Immature natural killer cell (primary cell): Measurements from ENCODE around the gene UNC13D. TPM values are rescaled to one million over a fixed set of nuclear protein-coding genes. Genes with fewer than 3 reads are reported as not detected.
"Not testable (repeated sequence)": the region's sequence is repeated elsewhere in the genome, so short reads cannot be mapped to it uniquely, and the experiment has no call there.

Source experiments
- DNase-seq, 3 donors: peaks; one replicate each; pipeline ENCODE4 v3.0.0; 2022; ENCODE audit warnings: mixed read lengths in 1 of 3
- H3K27ac Mint-ChIP-seq, 6 donors: one replicate each; pipeline ENCODE4 v1.8.0; 2020; ENCODE audit warnings: mixed read lengths in 6 of 6, mild to moderate bottlenecking in 5 of 6, inconsistent platforms in 4 of 6, moderate library complexity in 3 of 6
- H3K27me3 Mint-ChIP-seq, 3 donors: one replicate each; pipeline ENCODE4 v1.8.0; 2020 to 2021; ENCODE audit warnings: low read depth in 3 of 3, mild to moderate bottlenecking in 3 of 3, mixed read lengths in 3 of 3, moderate library complexity in 3 of 3, inconsistent platforms in 1 of 3
- H3K36me3 Mint-ChIP-seq, 3 donors: one replicate each; pipeline ENCODE4 v1.8.0; 2020; ENCODE audit warnings: mixed read lengths in 3 of 3, inconsistent platforms in 2 of 3, mild to moderate bottlenecking in 2 of 3
- H3K4me1 Mint-ChIP-seq, 2 donors: one replicate each; pipeline ENCODE4 v1.8.0; 2020; ENCODE audit warnings: inconsistent platforms in 2 of 2, mild to moderate bottlenecking in 2 of 2, mixed read lengths in 2 of 2, moderate library complexity in 1 of 2
- H3K4me3 Mint-ChIP-seq, 5 donors: one replicate each; pipeline ENCODE4 v1.8.0; 2020; ENCODE audit warnings: mild to moderate bottlenecking in 5 of 5, mixed read lengths in 5 of 5, inconsistent platforms in 3 of 5, moderate library complexity in 3 of 5
- H3K9me3 Mint-ChIP-seq, 6 donors: one replicate each; pipeline ENCODE4 v1.8.0; 2020; ENCODE audit warnings: mild to moderate bottlenecking in 6 of 6, mixed read lengths in 6 of 6, inconsistent platforms in 4 of 6, moderate library complexity in 3 of 6
- polyA plus RNA-seq, 3 donors: library from polyadenylated mRNA; unstranded; fragments of 300-500 nt; fragmentation: Illumina TruSeq; gene quantifications; one replicate each; pipeline ENCODE4 v1.2.3, GENCODE V29; 2021

Gene UNC13D
- polyA plus RNA-seq, 3 donors from 2014 or later = 53.1 to 124 (median 57.5) TPM

GRCh38 chr17:75878174-75878998, 34.2 kb upstream of the UNC13D start, which contains the start of gene TRIM47:
Gene TRIM47 (minus strand): TSS chr17:75878581. CDS start chr17:75878548, 33 bp downstream.
- H3K27ac Mint-ChIP-seq = peak within 1 kb of the TSS in 2 of 6 donors; percentile 34 to 58
- DNase-seq = peak in 1 of 3 donors; percentile 24
- H3K9me3 Mint-ChIP-seq = no peaks in the 10 kb centered on the region
- no peaks in the 10 kb centered on the region for H3K36me3 Mint-ChIP-seq
- peaks cover 24 to 27% of the 10 kb centered on the region in 2 donors for H3K4me1 Mint-ChIP-seq
- H3K27me3 Mint-ChIP-seq = peaks cover 9 to 13% (median 10%) of the 10 kb centered on the region in 3 donors
- H3K4me3 Mint-ChIP-seq = peak within 1 kb of the TSS; percentile 70 to 83 (median 71)

- no peaks in the 10 kb centered on the region for H3K36me3 Mint-ChIP-seq
- H3K4me3 Mint-ChIP-seq = peak overlapping the region; percentile 68 to 83 (median 71)
- peaks cover 24 to 27% of the 10 kb centered on the region in 2 donors for H3K4me1 Mint-ChIP-seq
- peaks cover 9 to 13% (median 10%) of the 10 kb centered on the region in 3 donors for H3K27me3 Mint-ChIP-seq
- no peaks in the 10 kb centered on the region for H3K9me3 Mint-ChIP-seq
- H3K27ac Mint-ChIP-seq = peak overlapping the region in 2 of 6 donors; percentile 34 to 58
- peak; percentile 55 to 68 (median 59) for DNase-seq
Observed at GRCh38 chr17:75877752-75878173, 33.6 kb upstream of the UNC13D start.

- no peak for DNase-seq
- no peaks in the 10 kb centered on the region for H3K9me3 Mint-ChIP-seq
- H3K36me3 Mint-ChIP-seq = no peaks in the 10 kb centered on the region
- peak overlapping the region in 3 of 6 donors; percentile 29 to 58 (median 34) for H3K27ac Mint-ChIP-seq
- H3K27me3 Mint-ChIP-seq = peaks cover 9 to 13% (median 10%) of the 10 kb centered on the region in 3 donors
- peak overlapping the region; percentile 68 to 83 (median 71) for H3K4me3 Mint-ChIP-seq
- peaks cover 24 to 27% of the 10 kb centered on the region in 2 donors for H3K4me1 Mint-ChIP-seq
Observed at GRCh38 chr17:75876938-75877751, 32.9 kb upstream of the UNC13D start.

- H3K36me3 Mint-ChIP-seq = no peaks in the 10 kb centered on the region
- peak in 2 of 3 donors; percentile 20 to 26 for DNase-seq
- peak overlapping the region in 3 of 6 donors; percentile 31 to 62 (median 53) for H3K27ac Mint-ChIP-seq
- peaks cover 23 to 24% of the 10 kb centered on the region in 2 donors for H3K4me1 Mint-ChIP-seq
- H3K9me3 Mint-ChIP-seq = no peaks in the 10 kb centered on the region
- peaks cover 6 to 13% (median 9%) of the 10 kb centered on the region in 3 donors for H3K27me3 Mint-ChIP-seq
- peak overlapping the region; percentile 29 to 77 (median 62) for H3K4me3 Mint-ChIP-seq
Observed at GRCh38 chr17:75876190-75876937, 32.2 kb upstream of the UNC13D start.

- Mint-ChIP-seq H3K27ac (no peak overlapping the region), H3K4me3 (peak overlapping the region in 2 of 5 donors; percentile 62 to 68), H3K27me3 (peaks cover 6 to 13% (median 9%) of the 10 kb centered on the region in 3 donors), H3K36me3 (no peaks in the 10 kb centered on the region), H3K9me3 (no peaks in the 10 kb centered on the region), H3K4me1 (peaks cover 23 to 24% of the 10 kb centered on the region in 2 donors)
- no peak for DNase-seq
Observed at GRCh38 chr17:75875940-75876189, 31.7 kb upstream of the UNC13D start.

GRCh38 chr17:75875182-75875939, 31.2 kb upstream of the UNC13D start:
- no peak for DNase-seq
- Mint-ChIP-seq H3K9me3 (no peaks in the 10 kb centered on the region), H3K36me3 (no peaks in the 10 kb centered on the region), H3K27me3 (peaks cover 6 to 13% (median 9%) of the 10 kb centered on the region in 3 donors), H3K27ac (no peak overlapping the region), H3K4me3 (no peak overlapping the region), H3K4me1 (peaks cover 23 to 24% of the 10 kb centered on the region in 2 donors)

- Mint-ChIP-seq H3K9me3 (no peaks in the 10 kb centered on the region), H3K27ac (no peak overlapping the region), H3K4me1 (peaks cover 23 to 24% of the 10 kb centered on the region in 2 donors), H3K27me3 (peaks cover 6 to 11% (median 9%) of the 10 kb centered on the region in 3 donors), H3K36me3 (no peaks in the 10 kb centered on the region), H3K4me3 (no peak overlapping the region)
- DNase-seq = no peak
Observed at GRCh38 chr17:75874323-75875181, 30.3 kb upstream of the UNC13D start.

- Mint-ChIP-seq H3K9me3 (no peaks in the 10 kb centered on the region), H3K27me3 (peaks cover 2 to 5% (median 3%) of the 10 kb centered on the region in 3 donors), H3K36me3 (no peaks in the 10 kb centered on the region), H3K4me1 (peaks cover 21 to 23% of the 10 kb centered on the region in 2 donors), H3K27ac (no peak overlapping the region), H3K4me3 (no peak overlapping the region)
- no peak for DNase-seq
Observed at GRCh38 chr17:75873587-75874322, 29.6 kb upstream of the UNC13D start.

GRCh38 chr17:75872434-75873351, 28.5 kb upstream of the UNC13D start:
- H3K4me3 Mint-ChIP-seq = no peak overlapping the region
- no peaks in the 10 kb centered on the region for H3K36me3 Mint-ChIP-seq
- peaks cover 0 to 5% (median 2%) of the 10 kb centered on the region in 3 donors for H3K27me3 Mint-ChIP-seq
- no peaks in the 10 kb centered on the region for H3K9me3 Mint-ChIP-seq
- DNase-seq = peak in 1 of 3 donors; percentile 30
- H3K27ac Mint-ChIP-seq = peak overlapping the region in 1 of 6 donors; percentile 55
- H3K4me1 Mint-ChIP-seq = peaks cover 18 to 19% of the 10 kb centered on the region in 2 donors

GRCh38 chr17:75870228-75870627, 26.0 kb upstream of the UNC13D start:
- H3K36me3 Mint-ChIP-seq = not testable (repeated sequence)

More at GRCh38 chr17:75870228-75870627, 26.0 kb upstream of the UNC13D start:
- H3K4me3 Mint-ChIP-seq, H3K9me3 Mint-ChIP-seq, DNase-seq, H3K27ac Mint-ChIP-seq, H3K4me1 Mint-ChIP-seq, H3K27me3 Mint-ChIP-seq: not testable (repeated sequence)
